T-helper 1 cell treated with Interleukin-12 subunit alpha and Interleukin-12 subunit beta and Interleukin-4 antibody, amounts not matched to agents 30 μg/mL and 1 μg/mL, for 36 hours (primary cell): Measurements from ENCODE around the gene MFSD6.

ENCODE experiments used
- H3K27ac Mint-ChIP-seq: one replicate; pipeline ENCODE4 v1.8.0; 2021; ENCODE audit warnings: mild to moderate bottlenecking, mixed read lengths
- H3K27me3 Mint-ChIP-seq: one replicate; pipeline ENCODE4 v1.8.0; 2021; ENCODE audit warnings: low read depth, mixed read lengths
- H3K36me3 Mint-ChIP-seq: one replicate; pipeline ENCODE4 v1.8.0; 2021; ENCODE audit warnings: low read depth, mixed read lengths
- H3K4me1 Mint-ChIP-seq: one replicate; pipeline ENCODE4 v1.8.0; 2021; ENCODE audit warnings: low read depth, mixed read lengths
- H3K4me3 Mint-ChIP-seq: one replicate; pipeline ENCODE4 v1.8.0; 2021; ENCODE audit warnings: mild to moderate bottlenecking, moderate library complexity, mixed read lengths
- H3K9me3 Mint-ChIP-seq: one replicate; pipeline ENCODE4 v1.8.0; 2021; ENCODE audit warnings: mixed read lengths

MFSD6 gene

DNA sequence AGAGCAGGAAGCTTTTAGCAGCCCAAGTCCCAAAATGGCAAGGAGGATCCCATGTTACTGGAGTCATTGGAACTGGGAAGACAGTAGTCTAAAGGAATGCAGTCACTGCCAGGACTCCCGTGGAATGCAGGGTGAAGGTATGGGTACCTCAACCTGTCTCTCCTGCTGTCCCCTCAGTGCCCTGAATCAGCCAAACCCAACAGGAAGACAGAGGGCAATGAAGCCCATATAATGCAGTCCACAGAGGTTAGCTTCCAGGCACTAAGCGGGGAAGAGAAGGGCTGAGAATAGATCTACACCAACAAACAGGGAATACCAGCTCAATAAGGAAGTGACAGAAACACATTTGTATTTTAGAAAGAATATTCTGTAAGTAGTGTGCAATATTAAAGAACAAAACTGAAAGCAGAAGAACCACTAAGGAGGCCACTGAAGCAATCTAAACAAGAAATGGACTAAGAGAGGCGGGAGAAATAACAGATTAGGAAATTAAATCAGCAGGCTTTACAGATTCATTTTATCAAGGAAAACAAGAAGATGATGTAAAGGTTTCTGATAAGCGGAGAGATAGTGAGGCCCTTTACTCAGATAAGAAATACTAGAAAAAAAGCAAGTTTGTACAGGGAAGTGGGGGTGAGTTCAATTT is 118.1 kb downstream of the MFSD6 start:
- H3K4me3 Mint-ChIP-seq = no peak overlapping the region
- peak overlapping the region; percentile 0 for H3K27ac Mint-ChIP-seq
- peaks cover 24% of the 10 kb centered on the region for H3K36me3 Mint-ChIP-seq
- H3K27me3 Mint-ChIP-seq = no peaks in the 10 kb centered on the region
- H3K4me1 Mint-ChIP-seq = peaks cover 55% of the 10 kb centered on the region
- no peaks in the 10 kb centered on the region for H3K9me3 Mint-ChIP-seq

DNA sequence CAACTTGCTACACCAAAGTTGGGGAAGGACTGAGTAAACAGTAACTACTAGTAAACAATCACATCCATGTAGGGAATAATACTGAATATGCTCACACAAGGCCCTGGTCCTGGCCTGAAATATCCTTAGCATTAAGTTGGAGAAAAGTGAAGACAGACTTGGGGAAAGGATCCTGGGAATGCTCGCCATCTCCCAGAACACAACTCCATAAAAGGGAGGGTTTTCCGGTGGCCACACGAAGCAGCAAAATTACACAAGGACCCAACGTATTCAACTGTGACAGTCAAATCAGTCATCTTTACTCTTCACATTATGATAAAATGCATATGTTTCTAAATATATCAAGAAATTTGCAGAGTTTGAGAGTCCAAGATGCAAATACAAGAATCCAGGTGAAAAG is 119.1 kb downstream of the MFSD6 start:
- Mint-ChIP-seq H3K27ac (no peak overlapping the region), H3K4me3 (no peak overlapping the region), H3K36me3 (peaks cover 19% of the 10 kb centered on the region), H3K9me3 (no peaks in the 10 kb centered on the region), H3K27me3 (no peaks in the 10 kb centered on the region), H3K4me1 (peaks cover 57% of the 10 kb centered on the region)

DNA sequence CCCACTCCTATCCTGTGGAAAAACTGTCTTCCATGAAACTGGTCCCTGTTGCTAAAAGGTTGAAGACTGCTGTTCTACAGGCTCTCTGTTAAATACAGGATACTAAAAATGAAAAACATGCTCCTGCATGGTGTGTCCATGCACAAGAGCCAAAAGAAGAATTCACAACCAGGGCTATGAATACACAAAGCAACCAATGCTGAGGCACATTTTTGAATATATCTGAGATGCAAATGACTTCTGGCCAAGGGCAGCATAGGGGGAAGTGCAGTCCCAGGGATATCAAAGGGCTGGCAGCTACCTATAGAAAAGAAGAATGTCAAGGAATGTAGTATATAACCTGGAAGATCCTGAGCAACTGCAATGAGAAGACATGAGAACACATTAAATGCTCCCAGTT is 119.8 kb downstream of the MFSD6 start:
- Mint-ChIP-seq H3K27ac (no peak overlapping the region), H3K27me3 (no peaks in the 10 kb centered on the region), H3K9me3 (no peaks in the 10 kb centered on the region), H3K4me1 (peaks cover 63% of the 10 kb centered on the region), H3K4me3 (no peak overlapping the region), H3K36me3 (peaks cover 16% of the 10 kb centered on the region)

DNA sequence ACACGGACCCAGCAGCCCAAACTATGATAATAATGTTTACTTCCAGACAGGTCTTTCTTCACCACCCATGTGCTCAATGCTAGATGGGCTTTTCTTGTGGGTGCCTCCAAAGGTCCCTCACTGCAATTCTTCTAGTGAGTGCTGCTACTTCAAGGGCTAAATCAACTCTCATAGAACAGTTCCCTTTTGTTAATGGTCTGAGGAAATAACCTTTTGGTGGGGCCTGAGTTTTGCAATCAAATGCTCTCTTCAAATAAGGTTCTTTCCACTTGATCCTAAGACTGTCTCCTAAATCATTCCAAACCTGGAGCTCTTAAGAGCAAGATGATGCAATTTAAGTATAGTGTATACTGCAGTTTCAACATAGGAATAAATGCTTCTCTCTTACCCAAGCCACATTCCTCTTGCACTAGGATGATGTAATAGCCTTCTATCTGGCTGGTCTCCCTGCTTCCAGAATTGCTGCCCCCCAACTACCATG is 120.4 kb downstream of the MFSD6 start:
- H3K36me3 Mint-ChIP-seq = peaks cover 12% of the 10 kb centered on the region
- peaks cover 69% of the 10 kb centered on the region for H3K4me1 Mint-ChIP-seq
- H3K9me3 Mint-ChIP-seq = no peaks in the 10 kb centered on the region
- H3K4me3 Mint-ChIP-seq = no peak overlapping the region
- no peaks in the 10 kb centered on the region for H3K27me3 Mint-ChIP-seq
- H3K27ac Mint-ChIP-seq = no peak overlapping the region

DNA sequence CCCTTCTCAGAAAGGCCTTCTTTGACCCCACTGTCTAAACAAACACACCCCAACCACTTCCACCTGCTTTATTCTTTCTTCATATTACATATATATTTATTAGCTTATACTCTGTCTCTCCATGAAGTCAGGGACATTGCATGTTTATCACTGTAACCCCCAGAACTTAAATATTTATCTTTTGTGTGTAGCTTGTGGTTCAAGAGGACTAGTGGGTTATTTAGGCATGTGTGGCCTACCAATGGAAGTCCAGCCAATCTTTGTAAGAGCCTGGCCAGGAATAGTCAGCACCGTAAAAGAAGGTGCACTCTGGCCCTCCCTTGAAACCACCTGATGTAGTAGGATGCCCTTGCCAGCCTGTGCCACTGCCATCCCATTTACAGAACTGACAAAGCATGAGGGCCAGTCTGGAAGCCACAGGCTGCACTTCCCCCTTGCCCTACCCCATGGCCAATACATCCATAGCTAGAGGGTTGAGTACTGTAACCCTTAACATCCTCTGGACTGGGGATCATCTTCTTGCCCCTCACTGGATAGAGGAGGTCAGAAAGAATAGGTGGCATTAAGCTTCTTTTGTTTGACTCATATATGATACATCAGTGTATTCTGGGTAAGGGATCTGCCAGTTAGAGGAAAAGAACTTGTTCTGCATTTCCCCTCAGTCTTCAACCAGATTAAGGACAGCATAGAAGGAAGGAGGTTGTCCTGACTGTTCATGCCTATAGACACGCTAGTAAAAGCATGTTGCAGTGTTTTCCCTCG is 121.5 kb downstream of the MFSD6 start:
- H3K36me3 Mint-ChIP-seq = peaks cover 13% of the 10 kb centered on the region
- no peak overlapping the region for H3K4me3 Mint-ChIP-seq
- H3K9me3 Mint-ChIP-seq = no peaks in the 10 kb centered on the region
- H3K27me3 Mint-ChIP-seq = no peaks in the 10 kb centered on the region
- peak overlapping the region; percentile 14 for H3K27ac Mint-ChIP-seq
- peaks cover 72% of the 10 kb centered on the region for H3K4me1 Mint-ChIP-seq

DNA sequence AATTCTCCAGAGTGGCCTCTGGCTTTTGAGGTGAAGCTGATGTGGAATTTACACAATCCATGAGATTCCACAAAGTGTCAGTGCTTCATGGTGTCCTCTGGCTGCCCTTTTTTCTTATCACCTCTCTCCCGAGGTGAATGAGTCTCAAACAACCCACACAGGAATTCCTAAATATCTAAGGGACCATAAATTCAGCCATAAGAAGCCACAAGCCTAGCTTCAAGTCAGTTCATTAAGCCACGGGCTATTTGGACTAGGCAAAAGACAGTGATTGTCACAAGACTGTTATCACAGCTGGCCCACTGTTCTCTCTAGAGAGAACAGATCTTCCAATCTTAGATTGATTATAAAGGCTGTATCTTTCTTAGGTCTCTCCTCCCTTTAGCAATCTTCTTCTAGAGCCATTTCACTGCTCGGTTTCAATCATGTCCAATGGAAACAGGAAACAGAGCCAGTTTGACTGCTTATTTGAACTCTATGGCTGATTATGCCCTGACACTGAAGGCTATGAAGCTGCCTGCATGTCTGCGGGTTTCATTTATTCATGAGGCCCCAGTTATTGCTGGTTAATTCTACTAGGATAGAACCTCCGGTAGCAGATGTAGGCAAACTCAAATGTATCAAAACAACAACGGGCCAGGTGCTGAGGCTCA is 122.2 kb downstream of the MFSD6 start:
- Mint-ChIP-seq H3K27me3 (no peaks in the 10 kb centered on the region), H3K4me1 (peaks cover 66% of the 10 kb centered on the region), H3K36me3 (peaks cover 13% of the 10 kb centered on the region), H3K4me3 (no peak overlapping the region), H3K27ac (peak overlapping the region; percentile 22), H3K9me3 (no peaks in the 10 kb centered on the region)

DNA sequence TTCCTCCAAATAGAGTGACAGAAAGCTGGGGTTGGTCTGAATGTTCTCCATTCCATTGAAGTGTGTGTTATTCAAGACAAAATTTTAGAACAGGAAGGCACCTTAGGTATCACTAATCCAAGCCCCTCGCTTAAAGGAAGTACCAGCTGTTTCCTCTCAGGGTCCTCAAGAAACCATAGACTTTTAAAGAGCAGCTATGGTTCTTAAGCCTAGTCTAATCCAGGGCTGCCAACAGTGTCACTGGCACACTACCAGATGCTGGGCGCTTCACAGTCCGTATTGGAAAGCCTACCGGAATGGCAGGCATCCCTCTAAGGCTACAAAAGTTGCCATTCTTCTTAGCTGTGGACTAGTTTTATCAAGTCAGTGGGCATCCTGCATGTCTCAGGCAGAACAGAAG is 124.4 kb downstream of the MFSD6 start:
- H3K27me3 Mint-ChIP-seq = no peaks in the 10 kb centered on the region
- peaks cover 65% of the 10 kb centered on the region for H3K4me1 Mint-ChIP-seq
- no peak overlapping the region for H3K4me3 Mint-ChIP-seq
- peaks cover 26% of the 10 kb centered on the region for H3K36me3 Mint-ChIP-seq
- peak overlapping the region; percentile 1 for H3K27ac Mint-ChIP-seq
- H3K9me3 Mint-ChIP-seq = peaks cover 12% of the 10 kb centered on the region

DNA sequence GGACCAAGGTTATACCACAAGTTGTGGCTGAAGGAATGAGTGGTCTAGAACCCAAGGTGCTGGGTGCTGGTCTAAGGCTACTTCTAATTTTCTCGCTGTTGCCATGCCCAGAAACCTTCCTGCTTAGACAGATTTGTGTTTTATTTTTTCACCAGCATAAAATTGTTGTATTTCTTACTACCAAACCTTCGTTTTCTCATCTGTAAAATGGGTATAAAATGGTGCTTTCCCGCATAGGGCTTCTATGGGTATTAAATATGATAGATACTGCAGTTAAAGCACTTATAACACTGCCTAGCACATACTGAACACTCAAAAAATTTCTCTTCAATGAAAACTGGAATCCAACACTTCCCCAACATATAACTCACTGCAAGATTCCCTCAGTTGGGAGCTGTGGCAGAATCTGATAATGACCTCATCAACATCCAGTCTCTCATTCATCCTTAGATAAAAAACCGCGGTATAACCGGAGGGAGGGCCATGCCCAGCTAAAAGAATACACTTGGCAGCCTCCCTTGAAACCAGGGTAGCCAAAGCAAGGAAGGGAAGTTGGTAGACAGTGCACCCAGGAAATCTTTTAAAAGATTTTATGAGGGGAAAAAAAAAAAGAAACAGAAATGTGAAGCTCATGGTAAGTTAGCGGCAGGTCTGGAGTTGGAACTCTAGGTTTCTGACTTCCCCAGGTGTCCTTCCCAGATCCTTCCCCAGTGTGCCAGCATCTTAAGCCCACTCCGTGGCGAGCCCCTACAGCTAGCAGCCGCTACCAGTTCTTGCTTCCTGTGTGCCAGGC is 125.2 kb downstream of the MFSD6 start:
- H3K4me3 Mint-ChIP-seq = peak overlapping the region; percentile 94
- no peaks in the 10 kb centered on the region for H3K27me3 Mint-ChIP-seq
- peaks cover 19% of the 10 kb centered on the region for H3K9me3 Mint-ChIP-seq
- peak overlapping the region; percentile 99 for H3K27ac Mint-ChIP-seq
- peaks cover 30% of the 10 kb centered on the region for H3K36me3 Mint-ChIP-seq
- peaks cover 59% of the 10 kb centered on the region for H3K4me1 Mint-ChIP-seq

DNA sequence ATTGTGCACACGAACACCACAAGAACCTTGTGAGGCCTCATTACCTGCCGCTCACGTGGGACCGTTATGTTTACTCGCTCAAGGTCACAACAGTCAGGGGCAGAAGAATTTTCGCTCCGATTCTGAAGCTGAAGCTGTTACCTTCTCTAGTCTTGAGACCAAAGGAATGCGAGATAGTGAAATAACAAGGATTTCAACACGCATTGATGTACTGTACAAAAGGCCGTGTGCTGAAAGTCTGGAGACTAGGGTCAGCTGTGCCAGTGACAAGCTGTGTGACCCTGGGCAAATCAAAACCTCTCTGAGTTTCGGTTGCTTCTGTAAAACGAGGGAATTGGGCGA is 125.8 kb downstream of the MFSD6 start:
- H3K36me3 Mint-ChIP-seq = peaks cover 35% of the 10 kb centered on the region

DNA sequence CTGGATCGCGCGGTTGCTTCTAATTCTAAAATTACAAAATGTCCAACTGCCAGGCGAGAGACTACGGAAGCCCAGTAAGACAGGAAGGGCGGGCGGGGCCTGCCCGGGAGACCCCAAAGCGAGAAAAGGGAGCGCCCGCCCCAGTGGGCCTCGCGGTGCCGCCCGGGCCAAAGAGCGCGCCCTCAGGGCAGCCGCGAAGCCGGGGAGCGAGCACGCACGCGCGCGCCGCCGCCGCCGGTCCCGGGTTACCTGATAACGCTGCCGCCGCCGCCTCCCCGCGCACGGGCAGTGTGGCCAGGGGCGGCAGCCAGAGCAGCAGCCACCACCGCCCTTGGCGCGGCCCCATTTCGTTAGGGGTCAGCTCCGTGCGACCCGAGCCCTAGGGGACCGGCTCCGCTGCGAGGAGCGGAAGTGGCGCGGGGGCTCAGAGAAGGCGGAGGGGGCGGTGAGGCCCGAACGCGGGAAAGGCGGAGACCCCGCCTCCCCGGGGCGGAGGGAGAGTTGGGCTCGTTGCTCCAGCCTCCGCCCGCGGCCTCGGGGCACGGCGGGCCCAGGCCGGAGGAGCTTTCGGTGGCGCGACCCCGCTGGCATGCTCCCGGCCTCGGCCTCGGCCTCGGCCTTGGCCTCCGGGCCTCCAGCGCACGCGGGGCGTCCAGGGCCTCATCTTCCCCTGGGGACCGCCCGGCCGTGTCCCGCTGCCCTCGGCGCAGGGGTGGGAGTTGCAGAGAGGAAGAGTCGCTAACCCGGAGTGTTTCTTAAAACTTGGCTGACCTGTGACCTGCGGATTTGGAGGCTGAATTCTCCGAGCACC is 126.4 kb downstream of the MFSD6 start, which contains the start of gene NEMP2:
TSS of gene NEMP2 (minus strand) at position 413 of the 811 bp plus-strand sequence. CDS start at position 346, 67 bp downstream.
- H3K27ac Mint-ChIP-seq = peak within 1 kb of the TSS; percentile 99
- peak within 1 kb of the TSS; percentile 94 for H3K4me3 Mint-ChIP-seq
- peaks cover 30% of the 10 kb centered on the region for H3K9me3 Mint-ChIP-seq
- H3K4me1 Mint-ChIP-seq = peaks cover 51% of the 10 kb centered on the region
- no peaks in the 10 kb centered on the region for H3K27me3 Mint-ChIP-seq
- peaks cover 37% of the 10 kb centered on the region for H3K36me3 Mint-ChIP-seq

More for the DNA sequence above, 125.8 kb downstream of the MFSD6 start:
- Mint-ChIP-seq H3K9me3 (peaks cover 25% of the 10 kb centered on the region), H3K4me3 (peak overlapping the region; percentile 94), H3K27ac (peak overlapping the region; percentile 99), H3K27me3 (no peaks in the 10 kb centered on the region), H3K4me1 (peaks cover 57% of the 10 kb centered on the region)

DNA sequence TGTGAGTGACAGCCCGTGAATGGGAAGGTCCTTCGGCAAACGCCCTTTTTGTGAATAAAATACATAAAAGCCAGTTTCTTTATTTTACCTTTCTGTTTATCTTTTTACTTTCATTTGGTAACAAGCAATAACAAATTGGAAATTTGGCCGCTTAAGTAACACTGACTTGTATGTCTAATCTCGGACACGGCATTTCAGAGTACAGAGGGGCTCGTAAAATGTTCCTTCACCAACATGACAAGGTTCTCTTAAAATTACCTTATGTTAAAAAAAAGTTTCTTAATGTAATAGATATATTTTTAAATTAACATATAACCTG is 126.9 kb downstream of the MFSD6 start:
- Mint-ChIP-seq H3K4me1 (peaks cover 45% of the 10 kb centered on the region), H3K36me3 (peaks cover 41% of the 10 kb centered on the region), H3K4me3 (peak overlapping the region; percentile 84), H3K27ac (peak overlapping the region; percentile 89), H3K9me3 (peaks cover 34% of the 10 kb centered on the region), H3K27me3 (no peaks in the 10 kb centered on the region)

DNA sequence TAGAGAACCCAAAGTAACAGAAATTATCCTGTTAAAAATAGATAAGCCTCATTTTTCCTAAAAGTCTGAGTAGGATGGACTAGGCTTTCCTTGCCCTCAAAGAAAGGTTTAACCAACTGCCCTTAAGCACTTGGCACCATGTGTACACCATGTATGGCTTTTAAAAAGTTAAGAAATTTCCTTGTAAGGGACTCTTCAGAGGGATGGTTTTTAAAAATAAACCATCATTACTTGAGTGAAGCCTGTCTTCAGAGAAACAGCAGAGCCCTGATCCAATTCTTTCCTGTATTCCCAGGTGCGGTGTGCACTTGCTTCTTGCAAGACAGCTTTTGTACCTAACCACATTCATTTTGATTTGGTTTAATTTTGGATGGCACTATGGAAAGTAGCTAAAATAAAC is 127.4 kb downstream of the MFSD6 start:
- Mint-ChIP-seq H3K27ac (peak overlapping the region; percentile 75), H3K4me1 (peaks cover 40% of the 10 kb centered on the region), H3K27me3 (no peaks in the 10 kb centered on the region), H3K36me3 (peaks cover 42% of the 10 kb centered on the region), H3K9me3 (peaks cover 39% of the 10 kb centered on the region), H3K4me3 (peak overlapping the region; percentile 79)

DNA sequence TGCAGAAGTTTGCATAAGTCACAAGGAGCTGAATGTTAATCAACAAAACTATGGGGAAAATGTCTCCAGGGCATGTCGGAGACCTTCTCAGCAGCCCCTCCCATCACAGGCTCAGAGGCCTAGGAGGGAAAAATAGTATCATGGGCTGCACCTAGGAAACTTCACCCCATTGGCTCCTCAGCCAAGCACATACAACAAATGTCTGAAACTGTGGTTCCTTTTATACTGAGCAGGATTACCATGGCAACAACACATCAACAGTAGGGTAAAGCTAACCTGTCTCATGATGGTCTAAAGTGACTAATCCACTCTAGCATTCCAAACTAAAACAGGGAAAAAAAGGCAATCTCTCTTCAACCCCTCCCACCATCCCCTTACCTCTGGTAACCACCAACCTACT is 129.6 kb downstream of the MFSD6 start:
- H3K27ac Mint-ChIP-seq = no peak overlapping the region
- H3K4me3 Mint-ChIP-seq = no peak overlapping the region
- H3K4me1 Mint-ChIP-seq = peaks cover 23% of the 10 kb centered on the region
- H3K36me3 Mint-ChIP-seq = peaks cover 58% of the 10 kb centered on the region
- peaks cover 59% of the 10 kb centered on the region for H3K9me3 Mint-ChIP-seq
- no peaks in the 10 kb centered on the region for H3K27me3 Mint-ChIP-seq

DNA sequence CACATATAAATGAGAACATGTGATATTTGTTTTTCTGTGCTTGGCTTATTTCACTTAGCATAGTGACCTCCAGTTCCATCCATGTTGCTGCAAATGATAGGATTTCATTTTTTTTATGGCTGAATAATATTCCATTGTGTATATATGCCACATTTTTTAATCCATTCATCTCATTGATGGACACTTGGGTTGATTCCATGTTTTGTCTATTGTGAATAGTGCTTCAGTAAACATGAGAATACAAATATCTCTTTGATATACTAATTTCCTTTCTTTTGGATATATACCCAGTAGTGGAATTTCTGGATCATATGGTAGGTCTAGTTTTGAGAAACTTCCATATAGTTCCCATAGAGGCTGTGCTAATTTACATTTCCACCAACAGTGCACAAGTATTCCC is 130.0 kb downstream of the MFSD6 start:
- H3K4me1 Mint-ChIP-seq = peaks cover 20% of the 10 kb centered on the region
- H3K4me3 Mint-ChIP-seq = no peak overlapping the region
- peaks cover 64% of the 10 kb centered on the region for H3K9me3 Mint-ChIP-seq
- H3K27me3 Mint-ChIP-seq = no peaks in the 10 kb centered on the region
- no peak overlapping the region for H3K27ac Mint-ChIP-seq
- H3K36me3 Mint-ChIP-seq = peaks cover 61% of the 10 kb centered on the region
